SK-N-SH treated with all-trans-retinoic acid at 6 μM for 48 hours (cell line): Measurements from ENCODE around the gene ARHGEF1.

ENCODE experiments used
- ARNTL ChIP-seq: fragments of 450-650 bp; formaldehyde crosslinking; IDR thresholded peaks from 2 replicates; pipeline ENCODE4 v1.5.0; 2020; ENCODE audit warnings: low read depth, mild to moderate bottlenecking, moderate library complexity, borderline replicate concordance
- BACH2 ChIP-seq: fragments of 250-450 bp; sonication (Bioruptor Pico); IDR thresholded peaks from 2 replicates; pipeline ENCODE4 v1.9.0; 2021; ENCODE audit warnings: mild to moderate bottlenecking, borderline replicate concordance
- CSDC2 ChIP-seq: fragments of 250-450 bp; sonication (Bioruptor Pico); IDR thresholded peaks from 2 replicates; pipeline ENCODE4 v1.5.0; 2020; ENCODE audit warnings: mild to moderate bottlenecking, moderate library complexity
- SNAI2 ChIP-seq: fragments of 250-450 bp; sonication (Bioruptor Pico); IDR thresholded peaks from 2 replicates; pipeline ENCODE4 v1.5.0; 2020; ENCODE audit warnings: mild to moderate bottlenecking, moderate library complexity
- TCF4 ChIP-seq: fragments of 250-450 bp; sonication (Bioruptor Pico); IDR thresholded peaks from 2 replicates; pipeline ENCODE4 v1.8.0; 2021; ENCODE audit warnings: mild to moderate bottlenecking, moderate library complexity, borderline replicate concordance
- TOX ChIP-seq: fragments of 250-450 bp; sonication (Bioruptor Pico); IDR thresholded peaks from 2 replicates; pipeline ENCODE4 v1.8.0; 2021; ENCODE audit warnings: mild to moderate bottlenecking, moderate library complexity, borderline replicate concordance
- ZFP3 ChIP-seq: fragments of 250-450 bp; sonication (Bioruptor Pico); IDR thresholded peaks from 2 replicates; pipeline ENCODE4 v1.5.0; 2020; ENCODE audit warnings: mild to moderate bottlenecking, moderate library complexity
- ZNF8 ChIP-seq: fragments of 450-650 bp; formaldehyde crosslinking; IDR thresholded peaks from 2 replicates; pipeline ENCODE4 v1.5.0; 2020; ENCODE audit warnings: mild to moderate bottlenecking, moderate library complexity
- TF ChIP-seq, protein P1 (sequence below): fragments of 250-450 bp; sonication (Bioruptor Pico); IDR thresholded peaks from 2 replicates; pipeline ENCODE4 v1.8.0; 2021; ENCODE audit warnings: low read depth, mild to moderate bottlenecking, moderate library complexity, borderline replicate concordance
- TF ChIP-seq, protein P2 (sequence below): fragments of 250-450 bp; sonication (Bioruptor Pico); IDR thresholded peaks from 2 replicates; pipeline ENCODE4 v1.8.0; 2020; ENCODE audit warnings: mild to moderate bottlenecking, moderate library complexity, borderline replicate concordance
- TF ChIP-seq, protein P3 (sequence below): fragments of 250-450 bp; sonication (Bioruptor Pico); IDR thresholded peaks from 2 replicates; pipeline ENCODE4 v1.5.1; 2020; ENCODE audit warnings: low read depth, mild to moderate bottlenecking, moderate library complexity

DNA sequence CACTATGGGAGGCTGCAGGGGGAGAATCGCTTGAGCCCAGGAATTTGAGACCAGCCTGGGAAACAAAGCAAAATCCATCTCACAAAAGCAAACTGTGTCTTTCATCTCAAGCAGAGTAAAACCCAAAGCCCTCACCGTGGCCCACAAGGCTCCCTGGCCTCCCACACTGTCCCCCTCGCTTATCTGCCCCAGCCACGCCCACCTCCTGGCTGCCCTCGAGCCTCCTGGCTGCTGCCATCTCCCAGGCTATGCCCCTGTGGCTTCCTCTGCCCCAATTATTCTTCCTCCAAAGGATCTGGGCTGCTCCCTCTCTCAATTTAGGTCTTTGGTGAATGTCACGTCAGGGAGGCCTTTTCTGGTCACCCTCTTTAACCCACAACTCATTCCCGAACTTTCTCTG, 72.5 kb downstream of the ARHGEF1 start:
- no peak for TF ChIP-seq CSDC2 (CRISPR knock-in tag)
- no peak for TF ChIP-seq ZFP3
- TF ChIP-seq SNAI2 (CRISPR knock-in tag) = no peak
- TF ChIP-seq, protein P1, sequence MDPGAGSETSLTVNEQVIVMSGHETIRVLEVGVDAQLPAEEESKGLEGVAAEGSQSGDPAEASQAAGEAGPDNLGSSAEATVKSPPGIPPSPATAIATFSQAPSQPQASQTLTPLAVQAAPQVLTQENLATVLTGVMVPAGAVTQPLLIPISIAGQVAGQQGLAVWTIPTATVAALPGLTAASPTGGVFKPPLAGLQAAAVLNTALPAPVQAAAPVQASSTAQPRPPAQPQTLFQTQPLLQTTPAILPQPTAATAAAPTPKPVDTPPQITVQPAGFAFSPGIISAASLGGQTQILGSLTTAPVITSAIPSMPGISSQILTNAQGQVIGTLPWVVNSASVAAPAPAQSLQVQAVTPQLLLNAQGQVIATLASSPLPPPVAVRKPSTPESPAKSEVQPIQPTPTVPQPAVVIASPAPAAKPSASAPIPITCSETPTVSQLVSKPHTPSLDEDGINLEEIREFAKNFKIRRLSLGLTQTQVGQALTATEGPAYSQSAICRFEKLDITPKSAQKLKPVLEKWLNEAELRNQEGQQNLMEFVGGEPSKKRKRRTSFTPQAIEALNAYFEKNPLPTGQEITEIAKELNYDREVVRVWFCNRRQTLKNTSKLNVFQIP = no peak
- TF ChIP-seq ARNTL (CRISPR knock-in tag) = no peak
- TF ChIP-seq, protein P2, sequence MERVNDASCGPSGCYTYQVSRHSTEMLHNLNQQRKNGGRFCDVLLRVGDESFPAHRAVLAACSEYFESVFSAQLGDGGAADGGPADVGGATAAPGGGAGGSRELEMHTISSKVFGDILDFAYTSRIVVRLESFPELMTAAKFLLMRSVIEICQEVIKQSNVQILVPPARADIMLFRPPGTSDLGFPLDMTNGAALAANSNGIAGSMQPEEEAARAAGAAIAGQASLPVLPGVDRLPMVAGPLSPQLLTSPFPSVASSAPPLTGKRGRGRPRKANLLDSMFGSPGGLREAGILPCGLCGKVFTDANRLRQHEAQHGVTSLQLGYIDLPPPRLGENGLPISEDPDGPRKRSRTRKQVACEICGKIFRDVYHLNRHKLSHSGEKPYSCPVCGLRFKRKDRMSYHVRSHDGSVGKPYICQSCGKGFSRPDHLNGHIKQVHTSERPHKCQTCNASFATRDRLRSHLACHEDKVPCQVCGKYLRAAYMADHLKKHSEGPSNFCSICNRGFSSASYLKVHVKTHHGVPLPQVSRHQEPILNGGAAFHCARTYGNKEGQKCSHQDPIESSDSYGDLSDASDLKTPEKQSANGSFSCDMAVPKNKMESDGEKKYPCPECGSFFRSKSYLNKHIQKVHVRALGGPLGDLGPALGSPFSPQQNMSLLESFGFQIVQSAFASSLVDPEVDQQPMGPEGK = no peak
- no peak for TF ChIP-seq BACH2 (CRISPR knock-in tag)
- no peak for TF ChIP-seq ZNF8 (CRISPR knock-in tag)
- TF ChIP-seq, protein P3, sequence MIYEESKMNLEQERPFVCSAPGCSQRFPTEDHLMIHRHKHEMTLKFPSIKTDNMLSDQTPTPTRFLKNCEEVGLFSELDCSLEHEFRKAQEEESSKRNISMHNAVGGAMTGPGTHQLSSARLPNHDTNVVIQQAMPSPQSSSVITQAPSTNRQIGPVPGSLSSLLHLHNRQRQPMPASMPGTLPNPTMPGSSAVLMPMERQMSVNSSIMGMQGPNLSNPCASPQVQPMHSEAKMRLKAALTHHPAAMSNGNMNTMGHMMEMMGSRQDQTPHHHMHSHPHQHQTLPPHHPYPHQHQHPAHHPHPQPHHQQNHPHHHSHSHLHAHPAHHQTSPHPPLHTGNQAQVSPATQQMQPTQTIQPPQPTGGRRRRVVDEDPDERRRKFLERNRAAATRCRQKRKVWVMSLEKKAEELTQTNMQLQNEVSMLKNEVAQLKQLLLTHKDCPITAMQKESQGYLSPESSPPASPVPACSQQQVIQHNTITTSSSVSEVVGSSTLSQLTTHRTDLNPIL (CRISPR knock-in tag) = no peak
- TF ChIP-seq TOX (CRISPR knock-in tag) = no peak
- no peak for TF ChIP-seq TCF4 (CRISPR knock-in tag)
